PC-3 (cell line): ENCODE measurements around the gene ZNF334.

Experiments
- EZH2 ChIP-seq: fragments of 300-600 bp; sonication (generic); IDR thresholded peaks from one replicate; pipeline ENCODE4 v1.6.1; 2017; ENCODE audit warnings: antibody characterized with exemption, mild to moderate bottlenecking, low read length; ENCODE audit not compliant: unreplicated experiment
- TF ChIP-seq, protein P1 (sequence below): fragments of 300-600 bp; sonication (generic); conservative IDR thresholded peaks from 2 replicates; pipeline ENCODE4 v1.5.1; 2017; ENCODE audit warnings: antibody characterized with exemption, low read depth, mild to moderate bottlenecking, low read length

- TF ChIP-seq, protein P1, sequence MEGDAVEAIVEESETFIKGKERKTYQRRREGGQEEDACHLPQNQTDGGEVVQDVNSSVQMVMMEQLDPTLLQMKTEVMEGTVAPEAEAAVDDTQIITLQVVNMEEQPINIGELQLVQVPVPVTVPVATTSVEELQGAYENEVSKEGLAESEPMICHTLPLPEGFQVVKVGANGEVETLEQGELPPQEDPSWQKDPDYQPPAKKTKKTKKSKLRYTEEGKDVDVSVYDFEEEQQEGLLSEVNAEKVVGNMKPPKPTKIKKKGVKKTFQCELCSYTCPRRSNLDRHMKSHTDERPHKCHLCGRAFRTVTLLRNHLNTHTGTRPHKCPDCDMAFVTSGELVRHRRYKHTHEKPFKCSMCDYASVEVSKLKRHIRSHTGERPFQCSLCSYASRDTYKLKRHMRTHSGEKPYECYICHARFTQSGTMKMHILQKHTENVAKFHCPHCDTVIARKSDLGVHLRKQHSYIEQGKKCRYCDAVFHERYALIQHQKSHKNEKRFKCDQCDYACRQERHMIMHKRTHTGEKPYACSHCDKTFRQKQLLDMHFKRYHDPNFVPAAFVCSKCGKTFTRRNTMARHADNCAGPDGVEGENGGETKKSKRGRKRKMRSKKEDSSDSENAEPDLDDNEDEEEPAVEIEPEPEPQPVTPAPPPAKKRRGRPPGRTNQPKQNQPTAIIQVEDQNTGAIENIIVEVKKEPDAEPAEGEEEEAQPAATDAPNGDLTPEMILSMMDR, result no peak
- TF ChIP-seq EZH2, result no peak
Measured at GRCh38 chr20:46559001-46559400, 45.6 kb upstream of the ZNF334 start.
